HG02678 (cell line): Measurements from ENCODE around the gene SRSF4.
A peak's percentile ranks its signal among the peaks of the same experiment; 100 is the strongest.
"Not testable (repeated sequence)": the region's sequence is repeated elsewhere in the genome, so short reads cannot be mapped to it uniquely, and the experiment has no call there.

Experiments
- ATAC-seq: cut with Tn5 transposase; IDR thresholded peaks from one replicate; pipeline ENCODE4 v1.9.1; 2021; ENCODE audit warnings: mild to moderate bottlenecking, moderate library complexity; ENCODE audit not compliant: unreplicated experiment

The SRSF4 gene

GRCh38 chr1:29181413-29182225 lies at the start of gene SRSF4:
Gene SRSF4, minus strand, starts transcription at chr1:29181900. Its CDS starts 148 bp downstream, at chr1:29181752.
- ATAC-seq = peak; percentile 84

DNA sequence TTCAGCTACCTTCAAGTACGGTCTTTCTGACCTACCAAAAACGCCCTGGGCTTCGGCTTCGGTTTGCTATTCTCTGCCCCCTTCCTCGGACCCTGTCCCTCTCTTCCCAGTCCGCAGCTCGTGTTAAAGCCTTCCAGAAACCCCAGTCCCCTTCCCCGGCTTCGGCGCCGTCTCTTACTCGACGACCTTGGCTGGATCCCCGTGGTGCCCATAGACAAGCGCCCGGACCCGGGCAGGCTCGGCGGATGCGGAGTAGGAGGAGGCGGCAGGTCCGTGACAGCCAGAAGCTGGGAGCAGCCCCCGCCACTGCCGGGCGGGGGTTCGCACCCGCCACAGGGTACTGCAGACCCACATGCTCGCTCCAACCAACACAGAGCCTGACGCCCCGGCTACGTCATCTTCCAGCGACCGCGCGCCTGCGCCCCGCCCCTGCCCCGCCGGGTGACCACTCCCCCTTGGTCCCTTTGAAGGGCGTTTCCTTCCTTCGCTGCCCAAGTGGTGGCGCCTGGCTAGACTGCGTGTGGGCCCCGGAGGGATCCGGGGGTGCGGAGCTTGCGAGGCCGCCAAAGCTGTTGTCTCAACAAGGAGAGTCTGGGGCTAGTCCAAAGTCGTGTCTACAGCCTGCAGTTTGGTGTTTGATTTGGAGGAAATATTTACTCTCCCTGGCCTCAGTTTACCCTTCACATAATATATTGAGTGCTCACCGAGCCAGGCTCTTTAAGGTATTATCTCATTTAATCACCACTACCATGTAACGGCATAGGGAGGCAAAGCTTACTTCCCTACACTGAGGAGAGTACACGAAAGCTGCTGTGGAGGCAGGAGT lies 49.1 kb upstream of the SRSF4 start, which contains the start of gene MECR:
Gene MECR (minus strand): TSS at position 382 of the 826 bp plus-strand sequence. CDS start 28 bp downstream, at position 354.
- peak; percentile 97 for ATAC-seq

GRCh38 chr1:29230204-29230552 lies 48.5 kb upstream of the SRSF4 start:
- ATAC-seq = no peak

- no peak for ATAC-seq
Observed at GRCh38 chr1:29227511-29227910, 45.8 kb upstream of the SRSF4 start.

DNA sequence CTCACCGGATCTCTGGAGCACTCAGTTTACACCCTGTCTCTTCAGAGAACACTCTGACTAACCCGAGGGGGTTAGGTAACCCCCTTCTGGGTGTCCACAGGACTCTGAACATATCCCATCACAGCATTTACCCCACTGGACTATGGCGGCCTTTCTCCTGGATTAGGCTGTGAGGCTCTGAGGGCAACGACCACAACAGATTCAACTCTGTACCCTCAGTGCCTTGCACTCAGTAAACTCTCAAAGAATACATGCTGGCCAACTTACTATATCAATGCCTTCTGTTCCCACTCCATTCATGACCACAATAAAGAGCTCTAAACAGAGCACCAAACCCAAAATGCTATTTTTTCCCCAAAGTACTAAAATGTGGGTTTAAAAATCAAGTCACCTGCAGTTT lies 43.7 kb upstream of the SRSF4 start:
- no peak for ATAC-seq

DNA sequence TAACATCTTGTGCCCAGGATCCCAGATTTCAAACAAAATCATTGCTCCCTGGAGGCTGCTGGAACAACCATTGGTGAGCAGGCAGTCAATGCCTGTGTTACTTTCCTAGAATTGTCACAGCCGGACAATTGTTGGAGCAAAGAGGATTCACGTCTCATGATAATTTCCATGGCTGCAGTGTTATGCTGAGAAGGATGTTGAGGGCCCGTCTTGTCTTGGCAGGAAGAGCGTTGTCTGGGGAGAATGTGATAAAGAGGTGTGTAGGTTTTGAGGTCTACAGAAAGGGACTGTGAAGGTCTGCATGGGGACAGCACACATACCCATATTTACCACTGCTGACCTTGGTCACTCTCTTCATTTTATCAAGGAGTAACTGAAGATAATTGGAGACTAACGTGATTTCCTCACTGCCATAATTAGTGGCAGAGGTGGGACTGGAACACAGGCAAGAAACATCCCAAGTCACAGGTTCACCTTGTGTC lies 42.7 kb upstream of the SRSF4 start:
- ATAC-seq = no peak

GRCh38 chr1:29223521-29223920 lies 41.8 kb upstream of the SRSF4 start:
- no peak for ATAC-seq

DNA sequence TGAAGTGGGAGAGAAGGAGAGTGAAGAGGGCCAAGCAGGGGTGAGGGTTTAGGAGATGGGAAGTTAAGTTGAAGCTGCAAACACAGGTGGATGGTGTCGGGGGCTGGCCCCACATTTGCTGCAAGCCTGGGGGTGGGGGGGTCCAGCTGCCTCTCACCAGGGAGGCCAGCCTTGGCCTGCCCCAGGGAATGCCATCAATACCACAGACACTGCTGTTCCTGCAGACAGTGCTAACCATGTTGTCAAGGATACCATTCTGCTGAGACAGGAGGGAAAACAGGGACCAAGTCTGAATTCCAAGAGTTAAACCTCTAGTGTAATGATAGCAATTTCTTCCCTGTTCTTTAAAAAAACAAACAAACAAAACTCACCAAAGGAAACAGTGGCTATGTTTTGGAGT lies 41.0 kb upstream of the SRSF4 start:
- ATAC-seq = no peak

GRCh38 chr1:29222260-29222659 lies 40.6 kb upstream of the SRSF4 start:
- not testable (repeated sequence) for ATAC-seq

- no peak for ATAC-seq
Observed at GRCh38 chr1:29221296-29221695, 39.6 kb upstream of the SRSF4 start.

- no peak for ATAC-seq
Observed at GRCh38 chr1:29218223-29218622, 36.5 kb upstream of the SRSF4 start.

DNA sequence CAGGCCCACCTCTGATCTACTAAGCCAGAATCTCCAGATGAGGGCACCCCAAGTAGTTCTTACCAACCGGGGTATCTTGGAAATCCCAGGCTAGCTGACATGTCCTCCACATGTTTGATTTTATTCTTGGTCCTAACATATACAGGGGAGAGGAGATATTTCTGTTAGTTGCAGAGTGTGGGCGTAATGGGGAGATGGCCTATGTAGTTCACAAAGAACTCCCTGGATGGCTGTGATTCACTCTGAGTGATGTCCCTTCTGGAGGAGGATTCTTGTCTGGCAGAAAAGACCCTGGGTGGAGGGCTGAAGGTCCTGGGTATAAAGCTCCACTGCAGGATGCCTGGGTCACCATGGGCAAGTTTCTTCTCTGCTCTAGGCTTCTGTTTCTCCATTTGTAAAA lies 35.9 kb upstream of the SRSF4 start:
- no peak for ATAC-seq

DNA sequence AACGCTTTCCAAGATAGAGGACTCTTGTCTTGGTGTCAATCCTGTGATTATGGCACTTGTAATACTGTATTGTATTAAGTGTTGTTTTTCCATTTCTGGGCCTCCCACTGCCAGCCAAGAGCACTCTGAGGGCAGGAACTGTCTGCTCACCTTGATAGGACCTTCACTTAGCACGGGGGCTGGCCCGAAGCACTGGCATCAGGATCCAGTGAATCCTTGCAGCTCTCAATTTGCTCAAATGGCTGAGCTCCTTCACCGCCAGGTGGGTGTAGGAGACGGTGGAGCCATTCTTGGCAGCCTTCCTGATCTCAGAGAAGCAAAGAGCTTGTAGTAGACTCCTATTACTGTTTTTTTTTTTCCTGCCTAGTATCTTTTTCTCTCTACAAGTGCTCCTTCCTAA lies 31.4 kb upstream of the SRSF4 start:
- no peak for ATAC-seq

DNA sequence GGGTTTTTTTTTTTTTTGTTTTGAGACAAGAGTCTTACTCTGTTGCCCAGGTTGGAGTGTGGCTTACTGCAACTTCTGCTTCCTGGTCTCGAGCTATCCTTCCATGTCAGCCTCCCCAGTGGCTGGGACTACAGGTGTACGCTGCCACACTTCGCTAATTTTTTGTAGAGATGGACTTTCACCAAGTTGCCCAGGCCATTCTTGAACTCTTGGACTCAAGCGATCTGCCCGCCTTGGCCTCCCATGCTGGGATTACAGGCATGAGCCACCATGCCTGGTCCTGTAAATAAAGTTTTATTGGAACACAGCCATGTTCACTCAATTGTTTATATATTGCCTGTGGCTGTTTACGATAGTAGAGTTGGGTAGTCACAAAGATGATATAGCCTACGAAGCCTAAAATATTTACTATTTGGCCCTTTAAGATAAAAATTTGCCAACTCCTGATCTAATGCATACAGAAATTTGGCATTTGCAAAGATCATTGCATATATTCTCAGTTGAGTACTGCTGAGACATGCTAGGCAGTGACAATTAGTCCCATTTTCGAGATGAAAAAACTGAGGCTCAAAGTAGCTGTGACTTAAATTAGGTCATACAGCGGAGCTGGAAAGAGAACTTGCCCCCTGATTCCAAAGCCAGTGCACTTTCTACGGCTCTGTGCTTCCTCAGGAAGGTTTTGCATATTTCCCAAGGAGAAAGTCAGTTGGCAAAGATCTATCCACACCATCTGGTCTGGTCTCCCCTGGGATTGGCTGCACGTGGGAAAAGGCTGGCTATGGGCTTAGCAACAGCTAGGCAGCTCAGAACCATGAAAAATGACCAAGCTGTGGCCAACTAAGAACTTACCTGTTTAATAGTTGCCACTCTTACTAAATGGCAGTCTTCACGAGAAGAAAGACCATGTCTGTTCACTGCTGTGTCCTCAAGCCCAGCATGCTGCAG lies 29.7 kb upstream of the SRSF4 start:
- no peak for ATAC-seq

DNA sequence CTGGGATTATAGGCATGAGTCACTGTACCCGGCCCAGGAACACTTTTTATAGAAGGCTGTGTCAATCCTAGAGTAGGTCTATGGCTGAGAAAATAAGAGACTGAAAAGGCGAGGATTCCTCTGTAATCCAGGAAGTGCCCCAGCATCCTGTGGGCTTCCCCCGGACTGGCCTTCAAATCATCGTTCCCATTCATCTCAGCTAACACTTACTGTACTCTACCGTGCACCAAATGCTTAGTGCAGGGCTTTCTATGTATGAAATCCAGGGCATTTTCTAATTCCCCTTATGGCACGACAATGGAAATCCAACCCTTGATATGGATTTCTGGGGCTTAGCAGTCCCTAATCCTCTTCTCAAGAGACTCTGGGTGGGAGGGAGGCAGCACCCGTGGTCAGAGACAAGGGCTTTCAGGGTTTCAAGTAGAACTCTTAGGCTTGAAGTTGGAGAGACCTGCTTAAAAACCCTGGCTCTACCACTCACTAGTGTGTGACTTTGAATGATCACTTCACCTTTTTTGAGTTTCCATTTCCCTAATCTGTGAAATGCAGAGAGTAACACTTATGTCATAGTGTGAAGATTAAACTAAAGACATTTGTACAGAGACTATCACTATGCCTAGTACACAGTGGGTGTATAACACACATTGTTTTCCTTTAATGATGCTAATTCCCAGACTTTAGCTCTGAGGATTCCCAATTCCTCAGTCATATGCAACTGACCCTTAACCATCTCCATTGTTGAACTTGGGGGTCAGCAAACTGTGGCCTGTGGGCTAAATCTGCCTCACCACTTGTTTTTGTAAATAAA lies 28.8 kb upstream of the SRSF4 start:
- ATAC-seq = no peak

GRCh38 chr1:29209173-29209572 lies 27.5 kb upstream of the SRSF4 start:
- no peak for ATAC-seq

DNA sequence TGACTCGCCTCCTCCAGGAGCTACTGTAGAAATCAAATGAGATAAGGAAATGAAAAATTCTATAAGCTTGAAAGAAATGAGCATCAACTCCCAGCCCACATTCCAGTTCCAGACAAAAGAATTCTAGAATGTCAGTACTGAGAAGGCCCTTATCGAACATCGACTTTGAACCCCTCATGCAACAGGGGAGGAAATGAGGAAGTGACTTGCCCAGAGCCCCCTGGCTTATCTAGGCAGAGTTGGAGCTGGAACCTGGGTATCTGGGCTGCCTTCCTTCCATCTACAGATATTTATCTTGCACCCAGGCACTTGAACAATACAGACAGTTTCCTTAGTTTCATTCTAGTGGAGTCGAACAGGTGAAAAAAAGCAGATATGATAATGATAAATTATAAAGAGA lies 26.7 kb upstream of the SRSF4 start:
- ATAC-seq = no peak

- peak; percentile 69 for ATAC-seq
Observed at GRCh38 chr1:29202584-29203340, 21.1 kb upstream of the SRSF4 start.

DNA sequence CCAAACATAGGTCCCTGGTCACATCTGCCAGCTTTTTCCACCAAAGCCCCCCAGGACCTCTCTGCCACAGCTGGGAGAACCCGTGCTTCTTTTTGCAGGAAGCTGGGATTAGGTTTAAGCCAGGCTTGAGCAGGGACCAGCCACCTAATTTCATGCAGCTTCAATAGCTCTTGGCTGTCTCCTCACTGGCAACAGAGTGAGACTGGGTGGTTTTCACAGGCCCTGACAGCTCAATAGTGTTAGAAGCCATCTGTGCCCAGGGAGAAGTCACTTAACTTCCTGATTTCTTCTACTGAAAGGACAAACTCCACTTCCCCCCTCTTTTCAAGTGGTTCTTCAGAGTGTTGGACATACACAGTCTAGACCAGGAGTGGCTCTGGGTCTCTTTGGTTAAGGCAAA lies 20.4 kb upstream of the SRSF4 start:
- no peak for ATAC-seq
